ENCODE data around the gene SLF2. TPM values are rescaled to one million over a fixed set of nuclear protein-coding genes. Genes with fewer than 3 reads are reported as not detected.

The SLF2 gene
- total RNA-seq, 1 experiment from 2014 or later = 11.1 TPM

- H3K4me3 ChIP-seq (ENCODE audit: insufficient read depth, low read depth, low read length) = peak overlapping the region; percentile 95
- peaks cover 14% of the 10 kb centered on the region for H3K36me3 ChIP-seq (replicated peaks; ENCODE audit: control insufficient read depth, insufficient read depth, low read length)
- peak; percentile 96 for DNase-seq
- no peaks in the 10 kb centered on the region for H3K27me3 ChIP-seq (ENCODE audit: control insufficient read depth, insufficient read depth, low read length)
Measured at GRCh38 chr10:100997360-100998182, 84.8 kb downstream of the SLF2 start.

GRCh38 chr10:100998183-100998990 is 85.6 kb downstream of the SLF2 start:
- peak; percentile 95 for DNase-seq
- Histone ChIP-seq H3K27me3 (ENCODE audit: control insufficient read depth, insufficient read depth, low read length) (no peaks in the 10 kb centered on the region), H3K4me3 (ENCODE audit: insufficient read depth, low read depth, low read length) (peak overlapping the region; percentile 95), H3K36me3 (replicated peaks; ENCODE audit: control insufficient read depth, insufficient read depth, low read length) (peaks cover 18% of the 10 kb centered on the region)

DNA sequence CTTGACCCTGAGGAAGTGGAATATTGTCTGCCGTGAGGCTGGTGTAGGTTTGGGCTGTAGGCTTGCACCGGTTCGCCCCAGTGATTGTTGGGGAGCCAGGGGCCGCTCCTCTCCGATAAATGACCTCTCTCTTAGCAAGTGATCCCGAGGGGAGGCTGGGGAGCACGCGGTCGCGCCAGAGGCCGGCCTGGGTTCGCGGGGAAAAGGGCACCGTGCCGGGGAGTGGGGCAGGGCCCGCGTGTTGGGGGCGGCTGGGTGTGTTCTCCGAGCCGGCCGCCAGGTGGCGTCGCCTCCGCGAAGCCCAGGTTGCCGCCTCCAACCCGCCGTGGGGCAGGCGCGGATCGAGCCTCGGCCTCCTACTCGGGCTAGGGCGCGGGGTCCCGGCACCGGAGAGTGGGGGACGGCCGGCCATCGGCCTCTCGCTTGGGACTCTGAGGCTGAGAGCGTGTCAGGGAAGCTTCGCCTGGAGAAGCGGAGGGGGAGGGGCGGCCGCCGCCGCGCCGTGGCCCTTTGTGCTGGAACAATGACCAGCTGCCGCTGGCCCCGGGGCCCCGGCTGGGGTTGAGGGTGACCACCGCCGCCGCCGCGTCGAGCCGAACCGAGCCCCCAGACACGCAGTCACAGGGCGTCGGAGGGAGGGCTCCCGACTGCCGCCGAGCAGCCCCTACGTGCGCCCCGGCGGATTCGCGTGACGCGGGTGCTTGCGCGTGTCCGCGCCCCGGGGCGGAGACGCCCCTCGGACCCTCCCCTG is 86.4 kb downstream of the SLF2 start:
- H3K27me3 ChIP-seq (ENCODE audit: control insufficient read depth, insufficient read depth, low read length) = no peaks in the 10 kb centered on the region
- DNase-seq = peak; percentile 96
- H3K36me3 ChIP-seq (replicated peaks; ENCODE audit: control insufficient read depth, insufficient read depth, low read length) = peaks cover 13% of the 10 kb centered on the region
- H3K4me3 ChIP-seq (ENCODE audit: insufficient read depth, low read depth, low read length) = peak overlapping the region; percentile 95

GRCh38 chr10:100999742-101000126 is 87.0 kb downstream of the SLF2 start, which contains the start of gene LZTS2:
Gene LZTS2 (plus strand): TSS chr10:100999808. CDS start chr10:101002539, 2,731 bp downstream.
- Histone ChIP-seq H3K36me3 (replicated peaks; ENCODE audit: control insufficient read depth, insufficient read depth, low read length) (peaks cover 10% of the 10 kb centered on the region), H3K4me3 (ENCODE audit: insufficient read depth, low read depth, low read length) (peak within 1 kb of the TSS; percentile 95), H3K27me3 (ENCODE audit: control insufficient read depth, insufficient read depth, low read length) (no peaks in the 10 kb centered on the region)
- peak; percentile 88 for DNase-seq

DNA sequence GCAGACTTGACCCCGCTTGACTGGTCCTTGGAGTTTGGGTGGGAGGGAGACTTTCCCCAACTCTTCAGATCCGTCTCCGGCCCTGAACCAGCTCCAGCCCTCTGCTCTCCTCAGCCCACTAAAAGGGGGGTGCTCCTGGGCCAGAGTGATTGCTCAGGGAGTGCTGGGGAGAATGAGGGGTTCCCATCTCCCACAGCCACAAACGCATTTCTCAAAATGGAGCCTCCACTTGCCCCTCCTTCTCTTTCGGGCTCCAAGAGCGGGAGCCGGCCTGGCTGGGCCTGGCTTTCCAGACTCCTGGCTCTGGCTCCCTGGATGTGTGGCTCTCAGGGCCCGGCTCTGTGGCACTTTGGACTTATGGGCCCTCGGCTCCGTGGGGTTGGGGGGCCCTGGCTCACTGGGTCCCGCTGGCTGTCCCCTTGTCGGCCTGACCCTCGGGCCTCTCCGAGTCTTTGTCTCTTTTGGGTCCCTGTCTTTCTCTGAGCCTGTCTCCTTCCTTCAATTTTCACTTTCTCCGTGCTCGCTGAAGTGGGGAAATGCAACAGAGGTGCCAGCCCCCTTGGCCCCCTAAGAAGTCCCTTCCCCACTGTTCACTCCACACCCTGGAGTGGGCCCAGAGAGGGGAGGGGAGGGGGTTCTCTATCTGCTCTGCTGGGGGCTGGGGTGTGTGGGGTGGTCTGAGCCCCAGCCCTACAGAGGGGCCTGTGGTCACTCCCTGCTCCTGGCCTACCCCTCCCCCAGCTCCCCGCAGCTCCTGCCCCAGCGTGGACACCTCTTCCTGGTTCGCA is 87.6 kb downstream of the SLF2 start:
- peak overlapping the region; percentile 95 for H3K4me3 ChIP-seq (ENCODE audit: insufficient read depth, low read depth, low read length)
- H3K27me3 ChIP-seq (ENCODE audit: control insufficient read depth, insufficient read depth, low read length) = no peaks in the 10 kb centered on the region
- peaks cover 10% of the 10 kb centered on the region for H3K36me3 ChIP-seq (replicated peaks; ENCODE audit: control insufficient read depth, insufficient read depth, low read length)
- peak; percentile 79 for DNase-seq

GRCh38 chr10:101000915-101001658 is 88.3 kb downstream of the SLF2 start:
- H3K4me3 ChIP-seq (ENCODE audit: insufficient read depth, low read depth, low read length) = no peak overlapping the region; the same call in none of the 2 replicates
- no peaks in the 10 kb centered on the region for H3K27me3 ChIP-seq (ENCODE audit: control insufficient read depth, insufficient read depth, low read length)
- H3K36me3 ChIP-seq (replicated peaks; ENCODE audit: control insufficient read depth, insufficient read depth, low read length) = peaks cover 12% of the 10 kb centered on the region
- peak; percentile 62 for DNase-seq

DNA sequence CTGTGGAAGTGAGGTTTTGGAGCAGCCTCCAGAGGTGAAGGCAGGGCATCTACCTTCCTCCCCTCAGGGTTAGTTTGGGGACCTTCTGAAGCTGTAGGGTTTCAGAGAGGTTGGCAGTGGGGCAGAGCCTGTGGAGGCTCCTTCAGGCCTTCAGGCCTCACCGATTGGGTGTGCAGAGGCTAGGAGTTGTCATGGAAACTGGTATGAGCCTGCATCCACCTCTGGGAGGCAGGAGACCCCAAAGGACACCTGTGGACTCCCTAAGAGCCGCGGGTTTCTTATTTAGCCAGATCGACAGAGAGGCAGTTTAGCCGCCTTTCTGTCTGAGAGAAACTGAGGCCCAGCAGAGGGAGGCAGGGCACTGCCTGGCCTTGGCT is 88.9 kb downstream of the SLF2 start:
- Histone ChIP-seq H3K27me3 (ENCODE audit: control insufficient read depth, insufficient read depth, low read length) (no peaks in the 10 kb centered on the region), H3K4me3 (ENCODE audit: insufficient read depth, low read depth, low read length) (no peak overlapping the region), H3K36me3 (replicated peaks; ENCODE audit: control insufficient read depth, insufficient read depth, low read length) (peaks cover 14% of the 10 kb centered on the region)
- DNase-seq = peak; percentile 62

DNA sequence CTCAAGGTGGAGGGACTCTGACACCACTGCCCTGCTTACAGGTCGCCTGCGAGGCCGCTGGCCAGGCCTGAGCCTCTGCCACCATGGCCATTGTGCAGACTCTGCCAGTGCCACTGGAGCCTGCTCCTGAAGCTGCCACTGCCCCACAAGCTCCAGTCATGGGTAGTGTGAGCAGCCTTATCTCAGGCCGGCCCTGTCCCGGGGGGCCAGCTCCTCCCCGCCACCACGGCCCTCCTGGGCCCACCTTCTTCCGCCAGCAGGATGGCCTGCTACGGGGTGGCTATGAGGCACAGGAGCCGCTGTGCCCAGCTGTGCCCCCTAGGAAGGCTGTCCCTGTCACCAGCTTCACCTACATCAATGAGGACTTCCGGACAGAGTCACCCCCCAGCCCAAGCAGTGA is 89.7 kb downstream of the SLF2 start:
- DNase-seq = no peak
- no peaks in the 10 kb centered on the region for H3K27me3 ChIP-seq (ENCODE audit: control insufficient read depth, insufficient read depth, low read length)
- H3K36me3 ChIP-seq (replicated peaks; ENCODE audit: control insufficient read depth, insufficient read depth, low read length) = peaks cover 14% of the 10 kb centered on the region
- no peak overlapping the region for H3K4me3 ChIP-seq (ENCODE audit: insufficient read depth, low read depth, low read length)

DNA sequence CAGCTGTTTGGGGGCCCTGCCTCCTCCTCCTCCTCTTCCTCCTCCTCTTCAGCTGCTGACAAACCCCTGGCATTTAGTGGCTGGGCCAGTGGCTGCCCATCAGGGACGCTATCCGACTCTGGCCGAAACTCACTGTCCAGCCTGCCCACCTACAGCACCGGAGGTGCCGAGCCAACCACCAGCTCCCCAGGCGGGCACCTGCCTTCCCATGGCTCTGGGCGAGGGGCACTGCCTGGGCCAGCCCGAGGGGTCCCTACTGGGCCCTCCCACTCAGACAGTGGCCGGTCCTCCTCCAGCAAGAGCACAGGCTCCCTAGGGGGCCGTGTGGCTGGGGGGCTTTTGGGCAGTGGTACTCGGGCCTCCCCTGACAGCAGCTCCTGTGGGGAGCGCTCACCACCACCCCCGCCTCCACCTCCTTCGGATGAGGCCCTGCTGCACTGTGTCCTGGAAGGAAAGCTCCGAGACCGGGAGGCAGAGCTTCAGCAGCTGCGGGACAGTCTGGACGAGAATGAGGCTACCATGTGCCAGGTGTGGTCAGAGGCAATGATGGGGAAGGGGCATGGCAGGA is 91.0 kb downstream of the SLF2 start:
- Histone ChIP-seq H3K27me3 (ENCODE audit: control insufficient read depth, insufficient read depth, low read length) (no peaks in the 10 kb centered on the region), H3K4me3 (ENCODE audit: insufficient read depth, low read depth, low read length) (no peak overlapping the region), H3K36me3 (replicated peaks; ENCODE audit: control insufficient read depth, insufficient read depth, low read length) (peaks cover 14% of the 10 kb centered on the region)
- no peak for DNase-seq

DNA sequence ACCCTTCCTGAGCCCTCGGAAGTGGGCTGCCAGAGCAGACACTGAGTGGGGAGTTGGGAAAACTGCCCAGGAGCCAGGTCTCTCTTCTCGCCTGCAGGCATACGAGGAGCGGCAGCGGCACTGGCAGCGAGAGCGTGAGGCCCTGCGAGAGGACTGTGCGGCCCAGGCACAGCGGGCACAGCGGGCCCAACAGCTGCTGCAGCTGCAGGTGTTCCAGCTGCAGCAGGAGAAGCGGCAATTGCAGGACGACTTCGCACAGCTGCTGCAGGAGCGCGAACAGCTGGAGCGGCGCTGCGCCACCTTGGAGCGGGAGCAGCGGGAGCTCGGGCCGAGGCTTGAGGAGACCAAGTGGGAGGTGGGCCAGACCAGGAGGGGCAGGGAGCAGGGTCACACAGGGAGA is 92.6 kb downstream of the SLF2 start:
- no peaks in the 10 kb centered on the region for H3K27me3 ChIP-seq (ENCODE audit: control insufficient read depth, insufficient read depth, low read length)
- H3K36me3 ChIP-seq (replicated peaks; ENCODE audit: control insufficient read depth, insufficient read depth, low read length) = peaks cover 14% of the 10 kb centered on the region
- H3K4me3 ChIP-seq (ENCODE audit: insufficient read depth, low read depth, low read length) = no peak overlapping the region
- no peak for DNase-seq

GRCh38 chr10:101005869-101006567 is 93.3 kb downstream of the SLF2 start:
- Histone ChIP-seq H3K36me3 (replicated peaks; ENCODE audit: control insufficient read depth, insufficient read depth, low read length) (peaks cover 14% of the 10 kb centered on the region), H3K27me3 (ENCODE audit: control insufficient read depth, insufficient read depth, low read length) (no peaks in the 10 kb centered on the region), H3K4me3 (ENCODE audit: insufficient read depth, low read depth, low read length) (no peak overlapping the region)
- DNase-seq = no peak

- Histone ChIP-seq H3K36me3 (replicated peaks; ENCODE audit: control insufficient read depth, insufficient read depth, low read length) (peaks cover 14% of the 10 kb centered on the region), H3K27me3 (ENCODE audit: control insufficient read depth, insufficient read depth, low read length) (no peaks in the 10 kb centered on the region), H3K4me3 (ENCODE audit: insufficient read depth, low read depth, low read length) (no peak overlapping the region)
- no peak for DNase-seq
Measured at GRCh38 chr10:101006593-101007098, 93.9 kb downstream of the SLF2 start.
